GM12872 (cell line): Measurements from ENCODE around the gene MTG1.
"Not testable (repeated sequence)": the region's sequence is repeated elsewhere in the genome, so short reads cannot be mapped to it uniquely, and the experiment has no call there.

Experiments
- TF ChIP-seq, protein P1 (sequence below): IDR thresholded peaks from 3 replicates; pipeline ENCODE4 v1.5.1; 2011; ENCODE audit warnings: low read depth, mild to moderate bottlenecking, low read length, moderate library complexity; ENCODE audit not compliant: insufficient read depth

MTG1 gene

DNA sequence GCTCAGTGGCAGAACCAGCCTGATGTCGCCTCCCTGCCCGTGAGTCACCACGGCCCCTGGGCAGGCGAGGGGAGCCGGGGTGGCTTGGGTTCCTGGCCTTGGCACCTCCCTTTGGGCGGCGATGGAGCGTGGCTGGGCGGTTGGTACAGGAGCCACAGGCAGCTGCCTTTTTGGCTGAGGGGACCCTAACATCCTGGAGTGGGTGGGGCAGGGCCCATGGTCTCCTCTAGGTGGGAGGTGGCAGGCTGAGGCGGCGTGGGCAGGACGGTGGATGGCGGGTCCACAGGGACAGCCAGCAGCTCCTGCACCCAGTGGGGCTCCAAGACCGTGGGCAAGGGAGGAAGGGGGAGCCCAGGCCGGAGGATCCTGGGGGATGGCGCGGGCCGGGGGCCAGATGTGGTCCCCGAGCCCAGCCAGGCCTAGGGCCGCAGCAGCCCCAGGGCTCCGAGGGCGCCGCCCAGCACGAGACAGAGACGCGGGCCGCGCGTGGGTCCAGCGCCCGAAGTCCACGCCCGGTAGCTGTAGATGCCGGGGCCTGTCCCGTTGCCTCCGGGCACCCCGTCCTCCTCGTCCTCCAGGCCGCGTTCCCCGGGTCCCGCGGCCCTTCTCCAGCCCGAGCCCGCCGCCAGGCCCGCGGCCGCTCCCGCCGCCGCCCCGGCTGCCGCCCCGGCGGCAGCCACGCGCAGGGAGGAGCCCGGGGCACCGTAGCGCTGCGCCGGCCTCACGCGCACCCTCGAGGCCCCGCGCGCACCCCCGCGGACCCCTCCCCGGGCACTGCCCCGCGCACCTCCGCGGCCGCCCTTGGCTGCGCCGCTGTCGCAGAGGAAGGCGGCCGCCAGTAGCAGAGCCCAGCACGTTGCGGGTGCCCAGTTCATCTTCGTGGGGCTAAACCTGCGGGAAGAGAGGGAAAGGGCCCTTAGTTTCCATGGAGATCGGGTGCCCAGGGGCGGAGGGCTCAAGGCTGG, 29.1 kb downstream of the MTG1 start:
- TF ChIP-seq, protein P1, sequence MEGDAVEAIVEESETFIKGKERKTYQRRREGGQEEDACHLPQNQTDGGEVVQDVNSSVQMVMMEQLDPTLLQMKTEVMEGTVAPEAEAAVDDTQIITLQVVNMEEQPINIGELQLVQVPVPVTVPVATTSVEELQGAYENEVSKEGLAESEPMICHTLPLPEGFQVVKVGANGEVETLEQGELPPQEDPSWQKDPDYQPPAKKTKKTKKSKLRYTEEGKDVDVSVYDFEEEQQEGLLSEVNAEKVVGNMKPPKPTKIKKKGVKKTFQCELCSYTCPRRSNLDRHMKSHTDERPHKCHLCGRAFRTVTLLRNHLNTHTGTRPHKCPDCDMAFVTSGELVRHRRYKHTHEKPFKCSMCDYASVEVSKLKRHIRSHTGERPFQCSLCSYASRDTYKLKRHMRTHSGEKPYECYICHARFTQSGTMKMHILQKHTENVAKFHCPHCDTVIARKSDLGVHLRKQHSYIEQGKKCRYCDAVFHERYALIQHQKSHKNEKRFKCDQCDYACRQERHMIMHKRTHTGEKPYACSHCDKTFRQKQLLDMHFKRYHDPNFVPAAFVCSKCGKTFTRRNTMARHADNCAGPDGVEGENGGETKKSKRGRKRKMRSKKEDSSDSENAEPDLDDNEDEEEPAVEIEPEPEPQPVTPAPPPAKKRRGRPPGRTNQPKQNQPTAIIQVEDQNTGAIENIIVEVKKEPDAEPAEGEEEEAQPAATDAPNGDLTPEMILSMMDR: no peak

DNA sequence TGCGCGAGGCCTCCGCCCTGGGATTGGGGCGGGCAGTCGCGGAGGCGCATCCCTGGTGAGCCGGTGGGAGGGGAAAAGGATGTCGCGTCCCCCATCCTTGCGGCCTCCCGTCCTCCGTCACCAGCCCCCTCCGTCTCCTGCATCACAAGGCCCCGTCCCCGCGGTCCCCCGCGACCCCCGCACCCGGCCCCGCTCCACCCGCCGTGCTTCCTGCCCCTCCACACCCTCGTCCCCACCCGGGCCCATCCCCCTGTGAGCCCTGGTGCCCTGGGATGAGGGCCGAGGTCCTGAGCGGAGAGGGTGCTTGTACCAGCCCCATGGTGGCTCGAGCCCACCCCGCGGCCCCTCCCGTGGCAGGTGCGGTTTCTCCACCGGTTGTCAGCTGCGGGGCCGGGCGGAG, 30.6 kb downstream of the MTG1 start, which contains the start of gene SPRN:
Gene SPRN, minus strand, starts transcription at position 25 of the 400 bp plus-strand sequence. CDS start 944 bp downstream, outside the sequence.
- TF ChIP-seq, protein P1: not testable (repeated sequence)

DNA sequence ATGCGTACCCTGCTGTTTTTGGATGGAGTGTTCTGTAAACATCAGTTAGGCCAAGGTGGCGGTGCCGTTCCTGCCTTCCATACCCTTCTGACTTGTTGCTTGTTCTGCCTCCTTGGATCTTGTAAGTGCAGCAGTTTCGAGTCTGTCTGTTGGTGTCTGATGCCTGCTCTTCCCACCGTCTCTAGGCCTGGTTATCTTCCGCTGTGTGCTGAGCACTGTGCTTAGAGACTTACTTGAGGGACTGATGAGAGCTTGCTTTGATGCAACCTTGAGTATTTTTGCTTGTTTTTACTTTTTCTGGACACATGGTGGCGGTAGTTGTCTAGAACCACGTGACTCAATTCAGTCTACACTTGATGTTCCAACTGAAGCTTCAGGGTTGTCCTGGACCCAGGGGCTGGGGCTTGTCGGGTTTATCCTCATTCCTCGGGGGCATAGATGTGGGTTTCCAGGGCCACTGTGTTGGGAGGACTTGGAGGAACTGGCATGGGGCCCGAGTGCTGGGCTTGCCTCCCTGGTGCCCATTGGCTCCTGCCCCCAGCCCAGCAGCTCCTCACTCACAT, 44.8 kb downstream of the MTG1 start:
- TF ChIP-seq, protein P1: peak; percentile 62; the same call in 2 of the 3 replicates

- TF ChIP-seq, protein P1: no peak
These were observed 45.8 kb downstream of the MTG1 start for GRCh38 chr10:133439517-133440461.

- TF ChIP-seq, protein P1: no peak
These were observed 46.8 kb downstream of the MTG1 start for GRCh38 chr10:133440633-133441285.

DNA sequence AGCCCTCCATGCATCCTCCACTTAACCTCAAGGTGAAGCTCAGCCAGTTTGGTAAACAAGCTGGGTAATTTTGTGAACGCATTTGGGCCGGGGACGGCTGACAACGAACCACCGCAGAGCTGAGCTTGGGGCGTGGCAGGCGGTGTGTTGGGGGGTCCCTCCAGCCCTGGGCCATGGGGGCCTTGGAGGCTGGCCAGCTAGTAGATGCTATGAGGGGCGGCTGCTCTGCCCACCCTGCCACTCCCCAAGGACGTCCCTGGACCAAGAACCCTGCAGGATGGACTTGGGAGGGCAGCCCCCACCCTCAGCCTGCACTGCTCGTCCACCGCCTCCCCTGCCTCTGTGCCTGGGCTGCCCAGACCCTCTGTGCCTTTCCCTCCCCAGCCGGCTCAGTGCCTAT, 47.8 kb downstream of the MTG1 start:
- TF ChIP-seq, protein P1: no peak
